GM18505 (cell line): ENCODE measurements around the gene TTC23L.
A peak's percentile ranks its signal among the peaks of the same experiment; 100 is the strongest.

Experiments
- ATAC-seq: cut with Tn5 transposase; IDR thresholded peaks from one replicate; pipeline ENCODE4 v1.9.1; 2021; ENCODE audit not compliant: unreplicated experiment
- POLR2A ChIP-seq: IDR thresholded peaks from 4 replicates; pipeline ENCODE4 v1.6.1; 2011; ENCODE audit warnings: borderline replicate concordance; ENCODE audit not compliant: insufficient read depth, insufficient read length; ENCODE audit errors: extremely low read depth

TTC23L gene

GRCh38 chr5:34844106-34844505, 5.1 kb downstream of the TTC23L start:
- TF ChIP-seq POLR2A = no peak
- no peak for ATAC-seq

GRCh38 chr5:34844999-34845398, 6.0 kb downstream of the TTC23L start:
- ATAC-seq = no peak
- no peak for TF ChIP-seq POLR2A

GRCh38 chr5:34847056-34847455, 8.1 kb downstream of the TTC23L start:
- no peak for TF ChIP-seq POLR2A
- ATAC-seq = no peak

- no peak for TF ChIP-seq POLR2A
- no peak for ATAC-seq
Measured at GRCh38 chr5:34847552-34847951, 8.6 kb downstream of the TTC23L start.

GRCh38 chr5:34848230-34848629, 9.3 kb downstream of the TTC23L start:
- TF ChIP-seq POLR2A = no peak
- ATAC-seq = no peak

- TF ChIP-seq POLR2A = no peak
- no peak for ATAC-seq
Measured at GRCh38 chr5:34849253-34849652, 10.3 kb downstream of the TTC23L start.

GRCh38 chr5:34854459-34855174, 15.7 kb downstream of the TTC23L start:
- ATAC-seq = peak; percentile 98
- no peak for TF ChIP-seq POLR2A

- no peak for TF ChIP-seq POLR2A
- no peak for ATAC-seq
Measured at GRCh38 chr5:34857161-34857560, 18.2 kb downstream of the TTC23L start.

GRCh38 chr5:34857894-34858293, 18.9 kb downstream of the TTC23L start:
- no peak for TF ChIP-seq POLR2A
- no peak for ATAC-seq

- TF ChIP-seq POLR2A = no peak
- no peak for ATAC-seq
Measured at GRCh38 chr5:34858790-34859189, 19.8 kb downstream of the TTC23L start.

- TF ChIP-seq POLR2A = no peak
- ATAC-seq = no peak
Measured at GRCh38 chr5:34859253-34859652, 20.3 kb downstream of the TTC23L start.

GRCh38 chr5:34863946-34864345, 25.0 kb downstream of the TTC23L start:
- no peak for ATAC-seq
- TF ChIP-seq POLR2A = no peak

GRCh38 chr5:34865091-34865490, 26.1 kb downstream of the TTC23L start:
- ATAC-seq = no peak
- no peak for TF ChIP-seq POLR2A

- ATAC-seq = no peak
- no peak for TF ChIP-seq POLR2A
Measured at GRCh38 chr5:34866989-34867471, 28.1 kb downstream of the TTC23L start.
